Glomerular visceral epithelial cell (primary cell): Measurements from ENCODE around the gene AGAP3.
A peak's percentile ranks its signal among the peaks of the same experiment; 100 is the strongest.

ENCODE experiments used
- DNase-seq: peaks from one replicate; pipeline ENCODE4 v3.0.0-alpha.2; 2016; ENCODE audit errors: extremely low spot score

Gene AGAP3

DNA sequence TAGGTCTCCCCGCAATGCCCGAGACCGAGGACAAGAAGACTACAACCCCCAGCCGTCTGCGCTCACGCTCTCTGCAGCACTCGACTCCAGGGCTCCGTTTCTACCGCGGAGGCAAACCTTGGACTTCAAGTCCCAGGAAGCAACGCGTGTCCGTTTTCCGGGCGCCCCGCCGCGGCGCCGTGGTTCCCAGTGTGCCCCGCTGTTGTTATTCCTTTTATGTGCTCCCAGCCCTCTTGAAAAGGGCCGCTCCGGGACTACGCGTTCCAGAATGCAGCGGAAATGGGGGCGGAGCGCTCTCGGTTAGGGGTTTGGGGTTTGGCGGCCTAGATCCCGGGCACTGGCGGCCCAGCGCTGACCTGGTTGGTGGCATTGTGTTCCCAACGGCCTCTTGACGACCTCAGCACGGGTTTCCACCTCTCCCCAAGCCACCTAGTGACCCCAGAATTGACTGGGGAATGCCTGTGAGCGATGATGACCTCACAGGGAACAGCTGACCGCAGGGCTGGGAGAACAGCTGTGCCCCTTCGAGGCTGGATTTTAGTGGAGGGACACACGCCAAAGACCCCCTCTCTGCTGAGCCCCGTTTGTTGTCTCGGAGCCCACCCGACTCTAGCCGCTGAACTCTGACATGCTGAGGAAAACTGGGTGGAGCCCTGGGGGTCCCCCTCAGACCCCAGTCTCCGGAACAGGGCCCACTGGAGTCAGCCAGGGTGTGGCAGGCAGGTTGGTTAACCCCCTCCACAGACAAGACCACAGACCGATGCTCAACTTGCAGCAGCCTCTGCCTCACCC lies 28.1 kb upstream of the AGAP3 start:
- DNase-seq: peak; percentile 99

- no peak for DNase-seq
These were observed 27.4 kb upstream of the AGAP3 start for GRCh38 chr7:151058781-151059366.

- peak; percentile 70 for DNase-seq
These were observed 26.7 kb upstream of the AGAP3 start, which contains the start of gene SLC4A2 for GRCh38 chr7:151059367-151060112. Gene SLC4A2 (plus strand): TSS chr7:151059589. CDS start chr7:151061988, 2,399 bp downstream.

GRCh38 chr7:151060113-151060415 lies 26.2 kb upstream of the AGAP3 start:
- no peak for DNase-seq

GRCh38 chr7:151060416-151061212 lies 25.7 kb upstream of the AGAP3 start:
- DNase-seq: peak; percentile 78

DNA sequence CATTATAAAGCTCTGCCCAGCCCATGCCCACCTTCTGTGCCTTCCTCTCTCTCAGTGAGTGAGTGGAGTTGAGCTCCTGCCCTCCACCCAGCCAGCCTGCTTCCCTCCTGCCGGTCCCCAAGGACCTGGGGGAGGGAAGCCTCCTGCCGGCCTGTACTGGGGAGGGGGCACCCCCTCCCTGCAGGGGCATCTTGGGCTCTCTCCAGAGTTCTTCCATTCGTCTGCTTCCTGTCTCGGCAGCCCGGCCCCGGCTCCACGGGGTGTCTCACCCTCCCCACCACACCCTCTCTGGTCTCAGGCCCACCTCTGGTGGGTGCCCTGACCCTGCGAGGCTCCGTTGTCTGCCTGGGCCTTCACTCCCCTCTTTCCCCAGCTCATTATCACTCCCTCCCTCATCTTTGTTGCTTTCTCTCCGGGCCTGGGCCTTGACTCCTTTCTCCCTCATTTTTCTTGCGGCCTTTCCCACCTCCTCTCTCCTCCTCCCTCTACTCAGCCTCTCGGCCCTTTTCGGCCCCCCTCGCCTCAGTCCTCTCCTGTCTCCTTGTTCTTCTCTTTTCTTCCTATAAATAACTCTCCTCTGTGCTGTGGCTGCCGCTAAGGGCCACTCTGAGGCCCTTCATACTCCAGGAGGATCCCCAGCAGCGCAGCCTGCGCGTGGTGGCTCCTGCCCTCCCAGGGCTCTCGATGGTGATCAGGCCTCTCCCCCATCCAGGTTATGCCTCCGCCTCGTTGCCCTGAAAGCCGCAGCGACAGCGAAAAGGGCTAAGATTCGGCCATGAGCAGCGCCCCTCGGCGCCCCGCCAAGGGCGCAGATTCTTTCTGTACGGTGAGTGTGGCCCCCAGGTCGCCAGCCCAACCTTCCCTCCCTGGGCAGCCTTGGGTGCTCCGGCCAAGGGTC lies 24.8 kb upstream of the AGAP3 start:
- no peak for DNase-seq

DNA sequence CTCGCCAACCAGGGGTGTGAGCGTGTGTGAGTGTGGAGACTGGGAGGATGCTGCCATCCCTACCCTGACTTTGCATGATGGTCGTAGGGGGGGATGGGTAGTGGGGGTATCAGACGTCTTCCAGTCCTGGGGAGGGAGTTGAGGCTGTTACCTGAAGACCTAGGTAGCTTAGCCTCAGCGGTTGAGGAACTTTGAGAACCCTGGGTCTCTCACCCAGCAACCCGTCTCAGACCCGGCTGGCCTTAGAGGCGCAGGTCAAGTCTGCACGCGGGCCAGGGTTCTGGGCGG lies 24.2 kb upstream of the AGAP3 start:
- DNase-seq: no peak

DNA sequence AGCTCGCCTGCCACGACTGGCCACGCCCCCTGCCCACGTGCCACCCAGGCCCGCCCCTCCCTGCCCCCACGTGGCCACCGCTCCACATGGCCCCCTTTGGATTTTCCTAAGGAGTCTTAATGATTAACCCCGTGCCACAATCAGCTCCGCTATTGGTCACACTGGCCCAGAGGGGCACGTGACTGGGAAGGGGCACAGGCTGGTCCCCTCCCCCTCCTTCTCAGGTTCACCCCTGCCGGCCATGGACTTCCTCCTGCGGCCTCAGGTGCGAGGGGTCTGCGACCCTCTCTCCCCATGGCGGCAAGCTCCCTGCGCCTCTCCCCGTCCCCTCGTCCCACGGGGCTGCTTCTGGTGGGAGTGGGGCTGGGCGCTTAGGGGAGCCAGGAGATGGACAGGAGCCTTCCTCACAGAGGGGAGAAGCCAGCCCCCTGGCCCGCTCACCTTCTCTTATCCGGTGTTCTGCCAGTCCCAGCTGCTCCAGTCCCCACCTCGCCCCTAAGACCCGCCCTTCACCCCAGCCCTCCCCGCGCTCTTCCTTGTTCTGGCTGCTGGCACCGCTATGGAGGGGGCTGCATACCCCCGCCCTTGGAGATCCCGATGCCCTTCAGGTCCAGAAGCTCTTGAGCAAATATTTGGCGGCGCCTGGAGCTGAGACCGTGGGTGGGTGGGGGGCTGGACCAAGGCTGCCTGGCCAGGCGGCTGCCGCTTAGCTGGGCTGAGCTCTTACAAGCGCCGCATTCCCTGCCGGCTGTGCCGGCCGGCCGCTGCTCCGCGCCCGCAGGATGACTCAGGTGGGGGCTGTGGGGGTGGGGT lies 23.7 kb upstream of the AGAP3 start:
- peak; percentile 94 for DNase-seq

DNA sequence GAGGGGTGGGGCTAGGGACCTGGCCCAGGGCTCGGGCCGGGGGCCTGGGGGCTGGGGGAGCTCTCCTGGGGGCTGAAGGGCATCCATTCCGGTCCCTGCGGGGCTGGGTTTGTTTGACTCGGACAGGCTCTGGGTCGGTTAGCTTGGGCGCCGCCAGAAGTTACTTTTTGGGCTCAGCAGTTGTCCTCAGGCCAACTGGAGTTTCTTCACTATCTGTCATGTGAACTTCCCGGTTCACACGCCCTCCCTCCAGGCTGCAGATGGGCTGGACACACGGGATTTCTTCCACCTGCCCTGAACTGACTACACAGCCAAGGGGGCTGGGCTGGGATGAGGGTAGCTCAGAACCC lies 23.1 kb upstream of the AGAP3 start:
- peak; percentile 58 for DNase-seq

DNA sequence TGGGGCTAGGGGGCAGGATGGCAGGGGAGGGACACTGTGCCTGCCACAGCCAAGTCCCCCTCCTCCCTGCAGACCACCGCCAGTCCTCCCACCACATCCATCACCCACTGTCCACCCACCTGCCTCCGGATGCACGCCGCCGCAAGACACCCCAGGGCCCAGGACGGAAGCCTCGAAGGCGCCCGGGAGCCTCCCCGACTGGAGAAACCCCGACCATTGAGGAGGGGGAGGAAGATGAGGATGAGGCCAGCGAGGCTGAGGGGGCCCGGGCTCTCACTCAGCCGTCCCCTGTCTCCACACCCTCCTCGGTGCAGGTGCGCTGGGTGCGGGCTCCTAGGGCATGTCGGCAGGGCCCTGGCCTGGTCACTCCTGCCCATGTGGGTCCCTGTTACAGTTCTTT lies 21.8 kb upstream of the AGAP3 start:
- no peak for DNase-seq

DNA sequence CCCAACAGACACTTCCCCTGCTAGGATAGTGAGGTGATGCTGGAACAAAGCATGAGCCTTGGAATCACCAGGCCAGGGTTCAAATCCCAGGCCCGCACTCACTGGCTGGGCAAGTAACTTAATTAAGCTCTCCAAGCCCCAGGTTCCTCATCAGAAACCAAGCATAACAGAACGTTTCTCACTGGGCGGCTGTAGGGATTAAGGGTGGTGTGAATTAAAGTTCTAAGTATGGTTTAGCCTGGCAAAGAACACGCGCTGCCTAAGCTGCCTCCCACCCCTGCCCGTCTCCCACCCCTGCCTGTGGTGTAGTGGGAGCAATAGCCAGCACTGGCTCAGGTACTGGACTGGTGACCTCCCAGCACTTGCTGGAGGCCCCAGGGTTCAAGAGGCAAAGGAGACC lies 21.3 kb upstream of the AGAP3 start:
- no peak for DNase-seq

GRCh38 chr7:151065516-151065915 lies 20.8 kb upstream of the AGAP3 start:
- DNase-seq: no peak

DNA sequence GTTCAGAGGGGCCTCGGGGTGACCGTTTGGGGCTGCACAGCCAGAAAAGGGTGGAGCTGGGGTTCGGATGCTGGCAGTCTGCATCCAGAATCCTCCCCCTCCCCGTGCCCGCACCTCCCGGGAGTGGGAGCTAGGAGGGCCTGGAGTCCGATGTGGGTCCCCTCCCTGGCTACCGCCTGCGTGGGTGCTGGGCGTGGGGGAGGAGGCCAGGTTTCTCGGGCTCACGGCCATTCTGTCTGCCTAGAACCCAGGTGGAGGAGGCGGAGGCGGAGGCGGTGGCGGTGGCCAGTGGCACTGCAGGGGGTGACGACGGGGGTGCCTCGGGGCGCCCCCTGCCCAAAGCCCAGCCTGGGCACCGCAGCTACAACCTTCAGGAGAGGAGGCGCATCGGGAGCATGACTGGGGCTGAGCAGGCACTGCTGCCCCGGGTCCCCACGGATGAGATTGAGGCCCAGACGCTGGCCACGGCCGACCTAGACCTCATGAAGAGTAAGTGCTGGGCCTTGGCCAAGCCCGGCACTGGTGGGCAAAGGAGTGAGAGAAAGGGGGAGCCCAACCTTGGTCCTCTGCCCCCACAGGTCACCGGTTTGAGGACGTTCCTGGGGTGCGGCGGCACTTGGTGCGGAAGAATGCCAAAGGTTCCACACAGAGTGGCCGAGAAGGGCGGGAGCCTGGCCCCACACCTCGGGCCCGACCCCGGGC lies 19.9 kb upstream of the AGAP3 start:
- no peak for DNase-seq

GRCh38 chr7:151068069-151068773 lies 18.1 kb upstream of the AGAP3 start:
- DNase-seq: peak; percentile 35

- no peak for DNase-seq
These were observed 16.3 kb upstream of the AGAP3 start for GRCh38 chr7:151069841-151070573.

- no peak for DNase-seq
These were observed 15.7 kb upstream of the AGAP3 start for GRCh38 chr7:151070574-151070960.

DNA sequence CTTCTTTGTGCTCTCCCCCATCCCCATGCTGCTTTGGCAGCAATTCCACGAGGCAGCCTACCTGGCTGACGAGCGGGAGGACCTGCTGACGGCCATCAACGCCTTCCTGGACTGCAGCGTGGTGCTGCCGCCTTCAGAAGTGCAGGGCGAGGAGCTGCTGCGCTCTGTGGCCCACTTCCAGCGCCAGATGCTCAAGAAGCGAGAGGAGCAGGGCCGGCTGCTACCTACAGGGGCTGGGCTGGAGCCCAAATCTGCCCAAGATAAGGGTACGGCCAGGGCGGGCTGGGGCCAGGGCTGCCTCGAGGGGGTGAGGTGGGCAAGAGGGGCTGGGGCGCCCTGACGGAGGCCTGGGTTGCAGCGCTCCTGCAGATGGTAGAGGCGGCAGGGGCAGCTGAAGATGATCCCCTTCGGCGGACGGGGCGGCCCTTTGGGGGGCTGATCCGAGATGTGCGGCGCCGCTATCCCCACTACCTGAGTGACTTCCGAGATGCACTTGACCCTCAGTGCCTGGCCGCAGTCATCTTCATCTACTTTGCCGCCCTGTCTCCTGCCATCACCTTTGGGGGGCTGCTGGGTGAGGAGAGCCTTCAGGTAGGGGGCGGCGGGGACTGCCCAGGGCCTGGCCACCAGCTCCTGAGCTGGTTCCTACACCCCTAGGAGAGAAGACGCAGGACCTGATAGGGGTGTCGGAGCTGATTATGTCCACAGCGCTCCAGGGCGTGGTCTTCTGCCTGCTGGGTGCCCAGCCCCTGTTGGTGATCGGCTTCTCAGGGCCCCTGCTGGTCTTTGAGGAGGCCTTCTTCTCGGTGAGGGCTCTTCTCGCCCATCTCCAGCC lies 15.0 kb upstream of the AGAP3 start:
- no peak for DNase-seq

GRCh38 chr7:151073990-151074389 lies 12.3 kb upstream of the AGAP3 start:
- no peak for DNase-seq
